Type B pancreatic cell (in vitro differentiated cells): ENCODE results near the gene DSCAM. TPM values are rescaled to one million over a fixed set of nuclear protein-coding genes. Genes with fewer than 3 reads are reported as not detected.
"Not testable (repeated sequence)": the region's sequence is repeated elsewhere in the genome, so short reads cannot be mapped to it uniquely, and the experiment has no call there.

Source experiments
- DNase-seq: peaks from one replicate; pipeline ENCODE4 v3.0.0; 2021; ENCODE audit warnings: mixed read lengths; ENCODE audit not compliant: unreplicated experiment; ENCODE audit errors: extremely low spot score
- H3K27ac Mint-ChIP-seq: 2 replicates; pipeline ENCODE4 v1.8.0; 2021; ENCODE audit warnings: mild to moderate bottlenecking, mixed read lengths
- H3K27me3 Mint-ChIP-seq: 2 replicates; pipeline ENCODE4 v1.8.0; 2021; ENCODE audit warnings: mixed read lengths
- H3K36me3 Mint-ChIP-seq: 2 replicates; pipeline ENCODE4 v1.8.0; 2021; ENCODE audit warnings: mixed read lengths
- H3K4me1 Mint-ChIP-seq: one replicate; pipeline ENCODE4 v1.8.0; 2021; ENCODE audit warnings: mixed read lengths; ENCODE audit not compliant: unreplicated experiment
- H3K4me3 Mint-ChIP-seq: 2 replicates; pipeline ENCODE4 v1.8.0; 2021; ENCODE audit warnings: mild to moderate bottlenecking, mixed read lengths
- H3K9me3 Mint-ChIP-seq: 2 replicates; pipeline ENCODE4 v1.8.0; 2021; ENCODE audit warnings: mixed read lengths
- CTCF ChIP-seq: fragments of 200-600 bp; sonication (generic); conservative IDR thresholded peaks from 2 replicates; pipeline ENCODE4 v1.5.0; 2021; ENCODE audit warnings: antibody characterized with exemption, mild to moderate bottlenecking
- total RNA-seq: library from RNA; stranded (reverse); gene quantifications from 2 replicates; pipeline ENCODE4 v1.2.1, GENCODE V29; 2021; ENCODE audit warnings: low replicate concordance

DSCAM gene
- total RNA-seq, 1 donor from 2014 or later = 1.4 TPM

GRCh38 chr21:40333731-40334130, 513.2 kb downstream of the DSCAM start:
- H3K27ac Mint-ChIP-seq = no peak overlapping the region
- H3K27me3 Mint-ChIP-seq = peaks cover 6% of the 10 kb centered on the region
- H3K36me3 Mint-ChIP-seq = no peaks in the 10 kb centered on the region
- no peaks in the 10 kb centered on the region for H3K9me3 Mint-ChIP-seq
- H3K4me1 Mint-ChIP-seq = no peaks in the 10 kb centered on the region
- no peak overlapping the region for H3K4me3 Mint-ChIP-seq
- no peak for DNase-seq
- TF ChIP-seq CTCF = no peak

- Mint-ChIP-seq H3K27me3 (peaks cover 6% of the 10 kb centered on the region), H3K27ac (no peak overlapping the region), H3K9me3 (peaks cover 5% of the 10 kb centered on the region), H3K4me3 (no peak overlapping the region), H3K36me3 (no peaks in the 10 kb centered on the region), H3K4me1 (no peaks in the 10 kb centered on the region)
- DNase-seq = no peak
- no peak for TF ChIP-seq CTCF
These were observed 515.2 kb downstream of the DSCAM start for GRCh38 chr21:40331804-40332203.

- DNase-seq = no peak
- Mint-ChIP-seq H3K9me3 (peaks cover 5% of the 10 kb centered on the region), H3K27me3 (peaks cover 6% of the 10 kb centered on the region), H3K4me1 (no peaks in the 10 kb centered on the region), H3K36me3 (no peaks in the 10 kb centered on the region), H3K4me3 (no peak overlapping the region), H3K27ac (no peak overlapping the region)
- TF ChIP-seq CTCF = no peak
These were observed 515.8 kb downstream of the DSCAM start for GRCh38 chr21:40331172-40331571.

GRCh38 chr21:40324389-40324788, 522.6 kb downstream of the DSCAM start:
- peaks cover 3% of the 10 kb centered on the region for H3K36me3 Mint-ChIP-seq
- TF ChIP-seq CTCF = no peak
- DNase-seq = no peak
- H3K27me3 Mint-ChIP-seq = no peaks in the 10 kb centered on the region
- no peak overlapping the region for H3K4me3 Mint-ChIP-seq
- H3K9me3 Mint-ChIP-seq = peaks cover 9% of the 10 kb centered on the region
- no peak overlapping the region for H3K27ac Mint-ChIP-seq
- no peaks in the 10 kb centered on the region for H3K4me1 Mint-ChIP-seq

- H3K9me3 Mint-ChIP-seq, H3K36me3 Mint-ChIP-seq, H3K4me3 Mint-ChIP-seq, H3K27ac Mint-ChIP-seq, DNase-seq, H3K4me1 Mint-ChIP-seq, H3K27me3 Mint-ChIP-seq: not testable (repeated sequence)
These were observed 526.2 kb downstream of the DSCAM start for GRCh38 chr21:40320718-40321117.

- DNase-seq = no peak
- H3K27ac Mint-ChIP-seq = no peak overlapping the region
- H3K4me3 Mint-ChIP-seq = no peak overlapping the region
- H3K9me3 Mint-ChIP-seq = peaks cover 5% of the 10 kb centered on the region
- H3K27me3 Mint-ChIP-seq = no peaks in the 10 kb centered on the region
- H3K36me3 Mint-ChIP-seq = peaks cover 3% of the 10 kb centered on the region
- TF ChIP-seq CTCF = no peak
- peaks cover 2% of the 10 kb centered on the region for H3K4me1 Mint-ChIP-seq
These were observed 528.6 kb downstream of the DSCAM start for GRCh38 chr21:40318371-40318770.
